LNCaP clone FGC (cell line): ENCODE measurements around the gene ROCK1.
A peak's percentile ranks its signal among the peaks of the same experiment; 100 is the strongest.

ENCODE experiments used
- DNase-seq: peaks from one replicate; pipeline ENCODE4 v3.0.0-alpha.2; 2011; ENCODE audit warnings: low read depth
- H3K4me3 ChIP-seq: 2 replicates; pipeline ENCODE4 v1.5.1; 2011; ENCODE audit warnings: mild to moderate bottlenecking, low read depth, low read length, control low read depth
- CTCF ChIP-seq: IDR thresholded peaks from 2 replicates; pipeline ENCODE4 v1.5.1; 2012; ENCODE audit warnings: mild to moderate bottlenecking; ENCODE audit not compliant: control insufficient read depth, insufficient read depth; ENCODE audit errors: extremely low read depth

Gene ROCK1

GRCh38 chr18:21085579-21086166, 25.9 kb downstream of the ROCK1 start:
- TF ChIP-seq CTCF: no peak
- H3K4me3 ChIP-seq: no peak overlapping the region
- DNase-seq: no peak

- no peak for DNase-seq
- no peak for TF ChIP-seq CTCF
- H3K4me3 ChIP-seq: no peak overlapping the region
Measured at GRCh38 chr18:21084511-21085078, 27.0 kb downstream of the ROCK1 start.

GRCh38 chr18:21083017-21083416, 28.6 kb downstream of the ROCK1 start:
- DNase-seq: no peak
- H3K4me3 ChIP-seq: no peak overlapping the region
- no peak for TF ChIP-seq CTCF

- TF ChIP-seq CTCF: no peak
- no peak for DNase-seq
- no peak overlapping the region for H3K4me3 ChIP-seq
Measured at GRCh38 chr18:21081426-21081825, 30.2 kb downstream of the ROCK1 start.

GRCh38 chr18:21080576-21080975, 31.0 kb downstream of the ROCK1 start:
- H3K4me3 ChIP-seq: no peak overlapping the region
- no peak for DNase-seq
- TF ChIP-seq CTCF: no peak

- TF ChIP-seq CTCF: no peak
- H3K4me3 ChIP-seq: peak overlapping the region; percentile 27; the same call in 1 of the 2 replicates
- peak; percentile 91 for DNase-seq
Measured at GRCh38 chr18:21074336-21075323, 37.0 kb downstream of the ROCK1 start.
